GM19397 (cell line): Measurements from ENCODE around the gene PMP22.

ENCODE experiments used
- ATAC-seq: cut with Tn5 transposase; IDR thresholded peaks from one replicate; pipeline ENCODE4 v1.9.1; 2021; ENCODE audit warnings: mild to moderate bottlenecking, moderate library complexity; ENCODE audit not compliant: unreplicated experiment

The PMP22 gene

DNA sequence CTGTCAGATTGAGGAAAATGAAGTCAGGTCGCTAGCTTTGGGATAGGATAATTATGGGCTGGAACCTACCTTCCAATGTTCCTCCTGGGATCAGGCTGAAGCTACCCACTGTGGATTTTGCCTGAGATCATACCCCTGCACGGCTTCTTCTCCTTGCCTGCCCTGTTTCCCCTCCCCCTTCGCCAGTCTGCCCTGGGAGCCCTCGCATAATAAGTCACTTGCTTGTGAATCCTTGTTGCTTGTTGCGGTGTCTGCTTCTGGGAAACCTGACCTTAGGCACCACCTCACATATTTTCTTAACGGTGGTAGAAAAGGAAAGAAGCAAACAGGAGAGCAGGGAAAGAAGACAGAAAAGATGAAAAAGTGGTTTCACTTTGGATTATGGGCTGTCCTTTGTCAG, 13.3 kb upstream of the PMP22 start:
- ATAC-seq, result no peak

DNA sequence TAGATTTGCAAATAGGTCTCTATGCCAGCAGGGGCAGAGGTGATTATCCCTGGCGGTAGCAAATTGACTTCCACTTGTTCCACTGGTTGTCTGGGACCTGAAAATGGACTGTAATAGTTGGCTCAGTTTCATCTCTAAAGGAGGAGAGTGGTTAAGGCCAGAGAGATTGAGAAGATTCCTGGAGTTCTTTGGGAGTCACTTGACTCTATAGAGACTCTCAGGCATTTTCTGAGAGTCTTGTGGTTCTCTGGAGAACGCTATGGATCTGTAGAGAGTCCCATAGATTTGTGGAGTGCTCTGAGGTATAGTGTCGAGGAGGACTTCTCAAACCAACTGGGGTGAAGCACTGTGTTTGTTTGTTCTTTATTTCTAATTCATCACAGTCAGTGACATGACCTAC, 8.9 kb upstream of the PMP22 start:
- ATAC-seq, result no peak

DNA sequence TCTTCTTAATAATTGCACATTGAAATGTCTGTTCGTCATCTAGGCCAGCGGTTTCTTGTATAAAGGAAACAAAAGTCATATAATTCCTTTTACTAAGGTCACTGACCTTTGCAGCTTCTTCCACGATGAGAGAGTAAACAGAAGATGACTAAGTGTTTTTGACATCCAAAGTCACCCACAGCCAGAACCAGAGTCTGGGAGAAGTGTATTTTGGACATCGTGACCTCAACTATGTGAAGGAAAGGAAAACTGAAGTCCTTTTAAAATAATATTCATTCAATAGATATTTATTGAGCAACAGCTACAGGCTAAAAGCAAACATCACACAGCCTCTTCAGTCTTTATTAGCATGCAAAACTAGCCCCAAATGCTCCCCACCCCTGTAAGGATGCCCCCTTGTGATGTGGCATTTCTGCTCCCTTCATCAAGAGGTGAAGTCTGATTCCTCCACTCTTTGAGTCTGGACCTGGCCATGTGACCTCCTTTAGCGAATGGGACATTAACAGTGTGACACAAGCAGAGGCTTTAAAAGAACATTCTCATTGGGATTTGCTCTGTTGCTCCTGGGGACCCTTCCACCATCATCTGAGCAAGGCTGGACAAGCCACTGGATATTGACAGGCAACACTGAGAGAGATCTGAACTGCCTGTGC, 8.1 kb upstream of the PMP22 start:
- ATAC-seq, result no peak

DNA sequence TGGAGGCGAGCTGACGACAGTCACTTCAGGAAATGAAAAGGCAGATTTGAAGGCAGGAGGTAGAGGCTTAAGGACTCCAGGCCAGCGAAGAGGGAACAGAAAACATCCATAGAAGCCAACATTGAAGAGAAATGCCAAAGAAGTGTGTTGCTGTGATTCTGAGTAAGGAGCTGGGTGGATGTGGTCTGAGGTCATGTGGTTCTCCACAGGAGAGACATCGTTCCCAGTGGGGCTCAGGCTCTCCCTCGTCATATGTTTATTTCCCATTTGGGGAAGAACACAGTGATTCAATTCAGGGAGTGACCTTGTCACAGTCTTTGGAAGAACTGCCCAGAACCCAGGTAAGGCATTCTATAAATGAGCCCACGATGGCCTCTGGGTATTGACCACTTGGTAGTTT, 6.6 kb upstream of the PMP22 start:
- no peak for ATAC-seq

DNA sequence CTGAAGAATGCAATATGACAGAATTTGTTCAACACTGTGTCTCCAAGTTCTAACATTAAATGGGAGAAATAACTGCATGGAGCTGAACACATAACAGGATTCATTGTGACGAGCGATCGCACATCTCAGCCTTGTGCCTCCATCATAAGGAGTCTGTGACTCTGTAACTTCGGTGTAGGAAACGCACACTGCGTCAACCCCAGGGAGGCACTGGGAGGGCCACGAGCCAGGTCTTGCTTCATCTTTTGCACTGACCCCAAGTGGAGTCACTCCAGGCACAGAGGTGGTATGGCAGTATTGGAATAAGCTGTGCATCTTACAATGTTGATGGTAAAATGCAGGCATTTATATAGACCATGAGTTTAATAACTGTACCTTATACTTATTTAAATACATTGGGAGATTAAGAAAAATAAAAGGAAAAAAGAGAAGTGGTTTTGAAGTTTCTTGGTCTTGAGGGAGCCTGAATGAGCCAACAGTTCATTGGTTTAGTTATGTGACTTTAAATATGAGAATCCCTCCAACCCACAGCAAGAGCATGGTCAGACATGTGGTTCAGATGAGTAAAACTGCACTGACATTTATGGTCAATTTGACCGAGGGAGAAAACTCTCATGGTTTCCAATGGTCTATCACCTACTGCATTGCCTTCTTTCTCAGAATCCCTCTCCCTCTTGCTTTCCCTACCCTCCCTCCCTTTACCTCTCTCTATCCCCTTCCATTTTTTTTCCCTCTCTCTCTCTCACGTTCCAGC, 5.7 kb upstream of the PMP22 start:
- ATAC-seq, result no peak

DNA sequence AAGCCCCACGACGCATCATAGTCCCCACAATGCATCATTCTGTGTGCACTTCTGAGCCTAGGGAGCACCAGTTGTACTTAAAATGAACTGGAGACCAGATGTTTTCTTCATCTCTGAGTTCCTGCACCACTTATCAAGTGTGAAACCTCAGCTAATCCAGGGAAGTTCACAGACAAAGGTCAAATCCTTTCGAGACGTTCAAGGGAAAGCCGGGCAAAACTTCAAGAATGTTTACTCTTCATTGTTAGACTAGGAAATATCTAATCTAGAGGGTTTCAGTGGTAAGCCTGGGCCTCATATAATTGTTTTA, 4.6 kb upstream of the PMP22 start:
- no peak for ATAC-seq

DNA sequence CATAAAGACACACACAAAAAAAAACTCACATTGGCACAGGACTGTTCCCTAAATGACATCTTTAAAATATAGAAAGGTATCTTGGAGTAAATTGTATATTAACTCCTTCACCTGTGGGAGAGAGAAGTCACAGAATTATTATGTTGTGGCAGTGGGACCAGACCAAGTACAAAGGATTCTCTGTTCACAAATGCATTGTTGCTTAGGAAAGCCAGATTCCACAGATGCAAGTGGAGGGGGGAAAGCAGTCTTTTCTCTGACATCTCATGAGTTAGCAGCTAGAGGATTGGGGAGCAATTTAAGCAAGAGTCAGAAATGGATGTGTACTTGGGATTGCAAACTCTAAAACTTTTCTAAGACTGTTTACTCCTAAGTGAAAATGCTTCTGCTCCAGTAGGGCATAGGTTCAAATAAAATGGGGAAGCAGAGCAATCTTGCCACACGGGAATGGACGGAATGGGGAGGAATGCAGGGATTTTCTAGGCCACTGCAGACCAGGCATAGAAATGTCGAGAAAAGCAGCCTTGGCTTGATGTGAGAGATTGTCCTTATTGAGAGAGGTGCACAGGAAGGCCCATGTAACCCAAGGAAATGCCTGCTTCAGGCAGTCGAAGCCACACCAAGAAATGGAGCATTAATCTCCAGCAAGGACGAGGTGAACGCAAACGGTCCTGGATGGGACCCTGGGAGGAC, 4.1 kb upstream of the PMP22 start:
- ATAC-seq, result no peak

DNA sequence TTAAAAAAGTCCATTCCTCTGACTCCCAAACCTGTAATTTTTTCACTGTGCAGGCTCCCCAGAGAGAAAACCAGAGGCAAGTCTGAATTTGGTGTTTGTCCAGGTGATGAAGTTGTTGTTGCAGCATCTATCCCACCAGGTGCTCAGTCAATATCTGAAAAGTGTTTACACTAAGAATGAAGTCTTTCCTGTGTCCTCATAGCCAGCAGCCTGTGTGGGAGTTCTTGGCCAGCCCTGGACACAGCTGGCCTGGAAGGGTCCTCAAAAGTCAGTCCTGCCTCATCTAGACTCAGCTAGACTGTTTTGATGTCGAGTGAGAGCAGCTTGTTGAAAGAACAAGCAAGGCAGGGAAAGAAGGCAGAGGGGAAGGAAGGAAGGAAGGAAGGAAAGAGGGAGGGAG, 3.3 kb upstream of the PMP22 start:
- no peak for ATAC-seq

DNA sequence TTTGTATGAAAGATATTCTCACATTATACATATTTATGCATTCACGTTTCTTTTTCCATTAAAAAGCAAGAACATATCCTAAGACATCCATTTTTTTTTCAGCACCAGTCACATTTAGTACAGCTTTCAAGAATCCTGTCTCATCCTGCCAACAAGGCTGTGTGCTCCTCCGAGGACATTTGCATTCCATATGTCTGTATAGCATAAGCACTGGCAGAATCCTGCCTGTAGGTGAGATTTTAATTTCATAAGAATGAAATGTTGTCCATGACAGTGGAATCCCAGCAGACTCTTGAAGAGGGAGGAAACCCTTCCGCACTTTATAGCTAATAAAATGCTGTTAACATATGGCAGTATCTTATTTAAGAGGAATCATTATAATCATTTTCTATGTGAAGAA, 2.9 kb upstream of the PMP22 start:
- no peak for ATAC-seq

DNA sequence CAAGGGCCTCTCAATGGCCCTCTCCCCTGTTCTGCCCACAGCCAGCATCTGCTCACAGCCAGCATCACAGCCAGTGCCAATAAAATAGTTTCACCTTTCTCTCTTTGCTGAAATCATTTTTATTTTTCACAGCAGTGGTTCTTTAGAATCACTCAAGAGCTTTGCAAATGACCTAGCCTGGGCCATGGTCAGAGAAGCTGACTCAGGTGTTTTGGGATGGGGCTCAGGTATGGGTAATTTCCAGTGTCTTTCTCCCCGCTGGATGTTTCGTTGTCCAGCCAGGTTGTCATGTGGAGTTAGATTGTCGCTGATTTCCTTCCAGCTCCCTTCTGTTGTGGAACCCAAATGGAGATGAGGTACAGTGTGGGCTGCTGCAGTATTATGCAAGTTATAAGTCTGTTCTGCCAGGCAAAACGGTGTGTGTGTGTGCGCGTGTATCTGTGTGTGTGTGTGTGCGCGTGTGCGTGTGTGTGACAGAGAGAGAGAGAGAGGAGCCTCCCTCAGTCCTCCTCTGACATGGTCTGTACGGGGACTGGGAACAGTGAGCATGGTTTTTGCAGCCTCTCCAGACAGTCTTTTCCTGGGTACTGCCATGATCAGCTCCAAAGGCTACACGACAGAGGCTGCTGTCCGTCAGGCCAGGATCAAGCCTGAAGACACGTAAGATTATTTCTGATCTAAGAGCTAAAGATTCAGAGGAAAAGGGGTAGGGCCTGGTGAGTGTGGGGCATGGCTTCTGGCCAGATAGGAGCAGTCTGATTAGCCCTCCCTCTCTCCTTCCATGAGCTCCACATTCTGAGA, 1.4 kb upstream of the PMP22 start:
- no peak for ATAC-seq

DNA sequence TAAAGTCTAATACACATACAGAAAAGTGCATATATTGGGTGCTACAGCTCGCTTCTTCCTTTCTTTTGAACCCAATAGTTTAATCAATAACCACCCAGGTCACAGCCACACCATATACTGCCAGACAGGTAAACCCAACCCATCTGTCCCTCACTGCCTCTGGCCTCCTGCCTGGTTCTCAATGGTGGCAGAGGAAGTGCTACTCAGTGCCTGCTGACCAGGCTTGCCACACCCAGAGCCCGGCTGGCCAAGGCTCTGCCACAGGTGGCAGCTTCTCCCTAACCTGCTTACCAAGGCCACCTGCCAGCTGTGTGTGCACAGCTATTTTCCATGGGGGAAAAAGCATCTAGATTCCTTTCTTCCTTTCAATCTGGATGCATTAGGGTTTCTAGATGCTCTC, 584 bp downstream of the PMP22 start:
- no peak for ATAC-seq

DNA sequence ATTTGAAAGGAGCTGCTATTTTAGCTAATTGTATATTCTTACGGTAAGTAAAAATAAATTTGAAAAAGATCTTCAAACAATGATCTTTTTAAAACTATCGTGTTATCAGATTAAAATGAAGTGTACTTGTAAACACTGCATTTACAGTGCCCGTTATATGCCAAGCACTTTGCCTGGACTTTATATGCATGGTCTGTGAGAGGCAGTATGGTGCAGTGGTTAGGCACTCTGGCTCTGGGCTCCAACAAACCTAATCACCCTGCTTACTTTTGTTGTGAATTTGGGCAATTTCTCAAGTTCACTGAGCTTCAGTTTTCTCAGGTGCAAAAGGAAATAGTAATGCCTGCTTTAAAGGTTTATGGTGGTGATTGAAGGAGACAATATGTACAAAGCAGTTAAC, 1.4 kb downstream of the PMP22 start:
- ATAC-seq, result no peak

DNA sequence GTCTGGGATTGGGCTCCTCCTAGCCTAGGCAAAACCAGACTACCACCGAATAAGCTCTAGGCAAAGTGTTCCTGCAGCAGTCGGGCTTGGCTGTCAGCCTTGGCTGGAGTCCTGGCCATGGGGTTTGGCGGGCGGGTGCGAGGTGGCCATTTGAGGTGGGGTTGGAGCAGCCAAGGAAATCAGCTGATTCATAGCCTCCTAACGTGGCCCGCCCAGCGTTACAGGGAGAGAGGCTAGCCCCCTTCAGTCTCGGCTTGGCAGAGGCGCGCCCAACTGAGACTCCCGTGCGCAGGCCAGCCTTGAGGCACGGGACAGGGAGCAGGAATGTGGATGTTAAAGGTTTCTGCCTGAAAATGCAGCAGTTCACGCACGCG, 1.9 kb downstream of the PMP22 start:
- no peak for ATAC-seq

DNA sequence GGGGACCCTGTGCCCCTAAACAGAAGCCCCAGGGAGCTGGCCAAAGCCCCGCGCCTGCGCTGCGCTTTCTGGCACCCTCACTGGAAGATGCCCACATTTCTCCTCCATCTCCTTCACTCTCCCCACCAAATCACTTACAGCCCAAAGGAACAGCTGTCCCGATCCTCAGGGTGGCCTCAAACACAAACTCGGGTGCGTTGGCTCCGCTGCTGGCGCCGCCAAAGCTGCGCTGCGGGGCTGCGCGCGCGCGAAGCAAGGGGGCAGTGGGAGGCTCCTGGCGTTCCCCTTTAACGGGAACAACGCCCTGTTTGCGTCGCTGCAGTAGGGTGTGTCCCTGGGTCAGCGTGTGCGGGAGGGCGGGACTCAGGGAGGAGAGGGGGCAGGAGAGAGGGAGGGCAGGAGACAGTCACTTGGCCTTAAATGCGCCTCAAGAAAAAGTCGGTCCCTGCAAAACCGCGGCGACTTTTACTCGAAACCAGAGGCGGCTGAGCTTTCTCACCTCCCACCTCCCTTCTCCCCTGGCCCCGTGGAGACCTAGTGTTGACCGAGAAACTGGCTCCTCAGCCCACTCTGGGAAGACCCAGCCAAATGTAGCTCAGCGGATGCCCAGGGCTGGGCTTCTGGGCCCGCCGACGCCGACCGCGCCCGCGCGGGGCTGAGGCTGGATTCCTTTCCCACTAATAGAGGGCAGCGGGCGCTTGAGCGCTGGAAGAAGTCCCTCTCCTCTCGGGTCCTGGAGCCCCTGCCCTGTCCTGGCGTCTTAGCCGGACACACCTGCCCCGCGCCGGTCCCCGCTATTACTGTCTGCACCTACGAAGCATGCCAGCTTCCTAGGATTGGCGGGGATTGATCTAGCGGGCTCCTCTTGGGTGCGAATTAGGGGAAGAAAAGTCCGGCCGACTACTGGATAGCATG, 2.6 kb downstream of the PMP22 start:
- no peak for ATAC-seq

DNA sequence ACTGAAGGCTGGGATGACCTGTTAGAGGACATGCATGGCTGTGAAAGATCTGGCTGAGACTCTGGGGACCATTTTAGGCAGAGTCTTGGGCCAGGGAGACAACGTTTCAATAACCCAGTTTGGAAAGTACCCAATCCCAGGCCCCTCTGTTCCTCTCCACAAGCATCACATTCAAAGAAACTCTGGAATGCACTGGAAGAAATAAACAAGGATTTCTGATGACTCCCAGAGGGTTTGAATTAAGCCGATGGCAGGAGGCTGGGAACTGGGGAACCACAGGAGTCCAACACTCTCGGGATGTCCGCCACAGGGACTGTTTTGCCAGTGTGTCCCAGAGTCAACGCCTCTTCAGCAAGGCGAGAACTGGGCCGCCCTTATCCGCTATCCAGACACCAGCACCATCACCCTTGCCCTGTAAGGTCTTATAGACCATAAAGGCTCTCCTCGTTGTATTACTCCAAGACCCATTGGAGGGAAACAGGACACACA, 3.3 kb downstream of the PMP22 start:
- no peak for ATAC-seq

DNA sequence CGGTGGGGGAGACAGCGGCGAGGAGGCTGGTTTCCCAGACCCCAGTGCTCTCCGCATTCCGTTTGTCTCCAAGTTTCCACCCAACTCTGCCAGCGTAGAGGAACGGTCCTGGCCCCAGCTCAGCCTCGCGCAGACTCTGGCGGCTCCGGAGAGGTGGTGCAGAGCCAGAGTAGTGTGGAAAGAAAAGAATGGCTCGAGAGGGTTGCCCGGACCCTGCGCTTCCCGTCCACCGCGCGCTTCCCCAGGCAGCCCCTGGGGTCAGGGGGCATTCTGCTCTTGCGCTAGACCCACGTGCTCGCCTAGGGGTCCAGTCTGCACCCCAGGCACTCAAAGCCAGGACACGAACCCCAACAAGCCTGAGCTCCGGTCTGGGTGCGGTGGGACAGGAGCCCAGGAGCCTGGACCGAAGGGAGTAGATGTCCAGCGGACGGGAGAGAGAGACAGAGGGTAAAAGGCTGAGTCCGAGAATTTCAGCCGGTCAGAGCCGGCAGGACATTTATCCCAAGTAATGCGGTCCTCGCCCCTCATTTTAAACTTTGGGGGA, 3.8 kb downstream of the PMP22 start:
- ATAC-seq, result no peak

DNA sequence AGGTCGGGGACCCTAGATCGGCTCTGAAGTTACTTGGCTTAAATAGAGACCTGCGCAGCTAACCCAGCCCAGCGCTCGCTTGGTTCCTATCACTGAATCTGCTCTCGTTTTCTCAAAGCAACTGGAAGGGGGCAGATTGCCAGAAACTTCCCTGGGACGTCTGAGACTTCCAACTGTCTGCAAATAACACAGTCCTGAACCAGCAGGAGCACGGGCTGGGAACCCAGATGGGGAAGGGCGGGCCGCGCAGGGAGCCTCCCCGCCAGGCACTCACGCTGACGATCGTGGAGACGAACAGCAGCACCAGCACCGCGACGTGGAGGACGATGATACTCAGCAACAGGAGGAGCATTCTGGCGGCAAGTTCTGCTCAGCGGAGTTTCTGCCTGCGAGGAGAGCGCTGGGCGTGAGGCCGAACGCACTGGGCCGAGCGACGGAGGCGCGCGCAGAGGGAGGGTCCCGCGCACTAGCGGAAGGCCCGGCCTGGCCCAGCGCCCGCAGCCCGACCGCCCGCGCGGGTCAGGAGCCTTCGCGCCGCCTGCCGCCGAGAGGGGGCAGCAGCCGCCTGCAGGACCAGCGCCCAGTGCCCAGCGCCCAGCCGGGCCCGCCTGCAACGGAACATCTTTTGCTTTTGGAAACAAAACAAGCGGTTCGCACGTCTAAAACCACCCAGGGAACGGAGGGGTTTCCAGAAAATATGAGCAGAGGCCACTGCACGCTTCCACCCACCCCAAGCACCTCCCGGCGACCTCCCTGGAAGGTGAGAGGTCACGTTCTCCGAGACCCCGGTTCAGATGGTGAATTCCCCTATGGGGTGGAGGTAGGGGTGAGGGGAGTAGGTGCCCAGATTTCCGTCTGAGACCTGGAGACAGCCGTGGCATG, 4.5 kb downstream of the PMP22 start:
- peak; percentile 68 for ATAC-seq

DNA sequence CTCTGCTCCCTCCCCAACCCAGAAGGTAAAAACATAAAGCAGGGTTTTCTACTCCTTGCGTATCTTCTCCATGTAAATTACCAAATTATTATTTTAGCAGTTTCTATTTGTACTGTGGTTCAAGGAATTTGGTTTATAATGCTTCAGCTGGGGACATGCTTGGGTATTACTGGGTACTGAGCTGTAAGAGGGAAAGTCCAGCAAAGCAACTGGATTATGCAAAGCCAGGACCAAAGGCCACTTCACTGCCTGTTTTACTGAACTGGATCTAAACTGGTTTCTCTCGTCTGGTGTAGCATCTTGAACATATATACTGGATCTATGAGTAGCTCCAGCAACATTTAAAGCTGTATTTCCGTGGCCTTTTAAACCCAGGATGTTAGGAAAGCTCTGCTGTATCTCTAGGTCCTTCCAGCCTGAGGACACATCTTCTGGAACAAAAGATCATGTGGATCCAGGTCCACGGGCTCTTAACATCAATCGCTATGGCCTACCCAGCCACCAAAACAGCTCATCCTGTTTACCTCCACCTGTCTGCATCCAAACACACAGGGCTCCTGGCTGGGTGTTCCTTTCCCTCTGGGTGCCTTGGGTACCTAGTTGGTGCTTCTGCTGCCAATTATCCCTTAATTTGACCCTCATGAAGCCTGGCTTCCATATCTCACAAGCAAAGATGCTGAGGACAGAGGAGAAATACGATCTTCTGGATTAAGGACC, 7.2 kb downstream of the PMP22 start:
- ATAC-seq, result no peak
